Stimulated activated CD4-positive, alpha-beta T cell treated with anti-CD3 and anti-CD28 coated beads, Interleukin-12 subunit alpha, Interleukin-12 subunit beta, amount 100 ng/mL, for 24 hours (primary cell): ENCODE results near the gene DNASE1L1.

Source experiments
- DNase-seq, 2 experiments: peaks; one replicate each; pipeline ENCODE4 v3.0.0-alpha.2; 2020; ENCODE audit warnings: low read depth in 2 of 2

DNASE1L1 gene, protein sequence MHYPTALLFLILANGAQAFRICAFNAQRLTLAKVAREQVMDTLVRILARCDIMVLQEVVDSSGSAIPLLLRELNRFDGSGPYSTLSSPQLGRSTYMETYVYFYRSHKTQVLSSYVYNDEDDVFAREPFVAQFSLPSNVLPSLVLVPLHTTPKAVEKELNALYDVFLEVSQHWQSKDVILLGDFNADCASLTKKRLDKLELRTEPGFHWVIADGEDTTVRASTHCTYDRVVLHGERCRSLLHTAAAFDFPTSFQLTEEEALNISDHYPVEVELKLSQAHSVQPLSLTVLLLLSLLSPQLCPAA

DNA sequence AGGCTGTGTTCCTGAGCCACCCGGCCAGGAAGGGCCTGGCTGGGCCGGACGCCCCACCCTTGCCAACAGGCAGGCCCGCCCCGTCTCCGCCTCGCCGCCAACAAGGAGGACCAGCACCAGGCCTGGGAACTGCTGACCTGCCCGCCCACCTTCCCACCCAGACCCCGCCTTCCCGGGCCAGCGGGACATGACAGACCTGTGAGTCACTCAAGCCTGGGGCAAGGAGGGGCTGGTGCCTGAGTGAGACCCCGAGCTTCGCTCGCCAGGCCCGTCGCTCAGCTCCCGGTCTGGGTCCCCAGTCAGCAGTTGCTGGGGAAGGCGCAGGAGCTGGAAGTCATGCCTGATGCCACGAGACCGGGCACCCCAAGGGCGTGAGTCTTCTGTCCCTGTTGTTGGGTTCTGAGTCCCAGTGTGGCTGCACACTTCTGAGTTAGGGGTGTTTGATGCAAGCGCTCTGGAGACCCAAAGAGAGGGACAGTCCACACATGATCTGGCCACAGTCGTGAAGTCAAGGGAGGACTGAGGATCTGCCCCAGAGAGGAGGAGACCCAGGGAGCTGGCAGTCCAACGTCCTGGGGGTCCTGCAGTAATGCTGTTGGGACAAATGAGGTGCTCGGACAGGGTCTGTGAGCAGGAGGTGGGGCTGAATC is at the start of gene DNASE1L1:
DNASE1L1 (minus strand) TSS at position 33 of the 650 bp plus-strand sequence. CDS start 3,686 bp downstream, outside the sequence.
- DNase-seq = no peak

DNA sequence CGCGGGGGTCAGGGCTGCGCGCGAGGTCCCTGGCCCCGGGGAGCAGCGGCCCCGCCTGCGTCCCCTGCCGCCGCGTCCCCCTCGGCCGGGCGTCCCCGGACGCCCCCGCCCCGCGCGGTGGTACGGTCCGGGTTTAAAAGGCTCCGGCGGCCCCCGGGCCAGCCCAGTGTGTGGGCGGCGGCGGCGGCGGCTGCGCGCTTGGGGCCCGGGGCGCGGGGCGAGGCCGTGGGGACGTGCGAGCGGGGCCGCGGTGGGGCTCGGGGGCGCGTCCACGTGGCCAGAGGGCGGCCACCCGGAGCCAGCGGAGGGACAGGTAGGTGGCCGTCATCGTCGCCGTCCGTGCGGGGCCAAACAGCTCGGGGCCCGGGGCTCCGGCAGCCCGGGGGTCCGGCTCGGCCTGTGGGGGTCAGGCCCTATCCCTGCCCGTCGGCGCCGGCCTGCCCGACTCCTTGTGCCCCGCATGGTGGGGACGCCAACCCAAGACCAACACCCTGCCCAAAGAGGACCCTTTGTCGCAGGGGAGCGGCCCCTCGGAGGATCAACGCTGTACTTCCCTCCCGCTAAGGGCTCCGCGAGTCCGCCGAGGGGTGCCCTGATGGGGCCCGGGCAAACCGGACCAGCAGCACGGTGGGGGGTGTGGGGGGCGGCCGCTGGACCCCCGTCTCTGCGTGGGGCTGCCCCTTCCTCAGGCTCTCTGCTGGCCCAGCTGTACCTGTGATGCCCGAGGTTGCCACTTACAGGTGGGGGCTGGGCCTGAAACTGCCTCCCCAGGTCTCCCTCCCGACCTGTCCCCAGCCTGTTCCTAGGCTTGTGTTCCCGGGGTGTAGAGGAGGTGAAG is 49.3 kb upstream of the DNASE1L1 start, which contains the start of gene PLXNA3:
PLXNA3 (plus strand) TSS at position 166 of the 838 bp plus-strand sequence. CDS start 1,903 bp downstream, outside the sequence.
- no peak for DNase-seq

DNA sequence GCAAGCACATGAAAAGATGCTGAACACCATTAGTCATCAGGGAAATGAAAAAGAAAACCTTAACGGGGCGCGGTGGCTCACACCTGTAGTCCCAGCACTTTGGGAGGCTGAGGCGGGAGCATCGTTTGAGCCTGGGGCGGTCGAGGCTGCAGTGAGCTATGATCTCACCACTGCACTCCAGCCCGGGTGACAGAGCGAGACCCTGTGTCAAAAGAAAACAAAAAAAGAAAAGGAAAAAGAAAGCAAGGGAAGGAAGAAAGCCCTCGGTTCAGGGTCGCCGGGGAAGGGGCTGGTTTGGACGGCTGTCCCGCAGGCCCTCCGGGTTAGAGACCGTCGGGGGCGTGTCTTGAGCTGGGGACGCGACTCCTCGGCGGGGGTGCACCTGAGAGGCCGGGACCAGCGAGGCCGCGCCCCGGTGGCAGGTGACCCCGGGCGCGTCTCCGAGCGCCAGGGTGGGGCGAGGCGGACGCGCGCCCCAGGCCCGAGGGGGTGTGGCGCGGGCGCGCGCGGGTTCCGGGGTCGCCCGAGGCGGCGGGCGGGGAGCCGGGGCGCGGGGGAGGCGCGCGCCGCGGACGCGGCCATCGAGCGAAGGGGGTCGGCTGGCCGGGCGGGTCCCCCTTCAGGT is 48.5 kb upstream of the DNASE1L1 start:
- DNase-seq = no peak

DNA sequence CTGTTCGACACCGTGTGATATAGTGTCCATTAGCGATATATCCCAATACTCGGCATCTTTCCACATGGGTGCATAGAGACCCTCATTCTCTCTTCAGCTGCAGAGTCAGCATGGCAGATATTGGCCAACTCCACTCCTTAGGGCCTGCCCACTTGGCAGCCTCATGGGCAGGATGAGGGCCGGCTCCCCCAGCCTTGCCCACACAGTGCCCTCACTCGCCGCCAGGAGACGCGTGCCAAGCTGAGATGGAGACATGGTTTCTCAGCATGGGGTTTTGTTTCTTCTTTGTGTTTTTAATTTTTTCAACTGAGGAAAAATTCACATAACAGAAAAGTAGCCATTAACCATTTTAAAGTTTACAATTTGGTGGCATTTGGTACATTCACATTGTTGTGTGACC is 43.8 kb upstream of the DNASE1L1 start:
- DNase-seq = no peak

DNA sequence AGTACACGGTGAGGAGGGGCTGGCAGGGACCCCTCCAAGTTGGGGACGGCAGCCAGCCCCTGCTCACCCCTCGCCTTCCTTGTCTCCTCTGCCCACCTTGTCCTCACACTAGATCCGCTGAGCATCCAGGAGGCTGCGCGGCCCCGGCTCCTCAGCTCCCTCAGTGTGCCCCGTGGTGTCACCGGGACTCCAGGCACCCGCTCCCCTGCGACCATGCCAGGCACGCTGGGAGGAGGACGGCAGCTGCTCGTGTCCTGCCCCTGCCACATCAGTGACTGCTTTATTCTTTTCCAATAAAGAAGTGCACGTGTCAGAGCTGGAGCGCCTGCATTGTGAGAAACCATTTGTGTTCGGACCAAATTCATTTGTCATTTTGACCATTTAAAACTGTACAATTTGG is 41.3 kb upstream of the DNASE1L1 start:
- no peak for DNase-seq

DNA sequence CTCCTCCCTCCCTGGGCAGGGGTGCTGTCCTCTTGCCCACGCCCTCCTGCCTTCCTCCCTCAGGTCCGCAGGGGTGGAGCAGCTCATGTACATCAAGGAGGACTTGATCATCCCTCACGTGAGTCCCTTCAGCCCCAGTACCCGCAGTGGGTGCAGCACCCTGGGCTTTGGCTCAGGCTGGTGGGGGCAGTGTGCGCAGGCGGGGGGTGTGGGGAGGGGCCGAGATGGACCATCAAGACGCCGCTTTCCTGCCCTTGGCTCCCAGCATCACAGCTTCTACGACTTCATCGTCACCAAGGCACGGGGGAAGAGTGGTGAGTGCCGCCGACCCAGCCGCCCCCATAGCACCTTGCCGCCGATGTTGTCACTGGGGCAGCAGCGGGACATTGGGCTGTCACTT is 40.6 kb upstream of the DNASE1L1 start:
- DNase-seq = no peak

DNA sequence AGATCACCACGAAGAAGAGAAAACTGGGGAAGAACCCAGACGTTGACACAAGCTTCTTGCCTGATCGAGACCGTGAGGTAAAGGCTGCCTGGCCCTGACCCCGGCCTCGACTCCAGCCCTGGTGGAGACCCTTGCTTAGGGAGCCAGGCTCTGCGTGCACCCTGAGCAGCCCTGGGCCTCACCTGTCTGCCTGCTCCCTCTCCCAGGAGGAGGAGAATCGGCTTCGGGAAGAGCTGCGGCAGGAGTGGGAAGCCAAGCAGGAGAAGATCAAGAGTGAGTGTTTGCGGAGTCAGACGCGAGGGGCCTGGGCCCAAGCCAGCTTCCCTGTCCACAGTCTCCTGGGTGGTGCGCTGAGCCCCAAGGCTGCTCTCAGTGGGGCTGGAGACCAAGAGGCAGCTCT is 39.4 kb upstream of the DNASE1L1 start:
- no peak for DNase-seq

DNA sequence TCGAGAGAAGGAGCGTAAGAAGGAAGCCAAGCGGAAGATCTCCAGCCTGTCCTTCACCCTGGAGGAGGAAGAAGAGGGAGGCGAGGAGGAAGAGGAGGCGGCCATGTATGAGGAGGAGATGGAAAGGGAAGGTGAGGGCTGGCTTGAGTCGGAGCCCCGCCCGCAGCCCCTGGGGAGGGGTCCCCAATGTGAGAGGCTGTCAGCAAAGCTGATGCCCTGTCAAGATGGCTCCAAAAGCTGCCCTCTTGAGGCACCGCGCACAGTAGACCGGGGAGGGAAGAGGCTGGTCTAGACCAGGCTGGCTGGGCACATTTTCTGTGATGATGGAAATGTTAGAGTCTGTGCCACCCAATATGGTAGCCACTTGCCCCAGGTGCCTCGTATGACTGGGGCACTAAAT is 37.4 kb upstream of the DNASE1L1 start:
- DNase-seq = no peak

DNA sequence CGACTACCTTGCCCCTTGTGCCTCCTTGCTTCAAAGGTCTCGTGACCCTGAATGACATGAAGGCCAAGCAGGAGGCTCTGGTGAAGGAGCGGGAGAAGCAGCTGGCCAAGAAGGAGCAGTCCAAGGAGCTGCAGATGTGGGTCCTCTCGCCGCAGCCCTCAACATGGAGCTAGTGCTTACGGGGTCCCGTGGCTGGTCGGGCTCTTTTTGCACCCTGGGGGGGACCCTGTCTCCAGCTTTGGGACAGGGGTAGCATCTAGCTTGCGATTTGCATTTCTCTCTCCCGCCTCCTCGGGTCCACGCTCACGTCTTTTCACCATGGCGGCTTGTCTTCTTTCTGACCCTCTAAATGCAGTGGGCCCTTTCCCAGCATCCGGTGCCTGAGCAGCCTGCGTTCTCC is 36.7 kb upstream of the DNASE1L1 start:
- no peak for DNase-seq

DNA sequence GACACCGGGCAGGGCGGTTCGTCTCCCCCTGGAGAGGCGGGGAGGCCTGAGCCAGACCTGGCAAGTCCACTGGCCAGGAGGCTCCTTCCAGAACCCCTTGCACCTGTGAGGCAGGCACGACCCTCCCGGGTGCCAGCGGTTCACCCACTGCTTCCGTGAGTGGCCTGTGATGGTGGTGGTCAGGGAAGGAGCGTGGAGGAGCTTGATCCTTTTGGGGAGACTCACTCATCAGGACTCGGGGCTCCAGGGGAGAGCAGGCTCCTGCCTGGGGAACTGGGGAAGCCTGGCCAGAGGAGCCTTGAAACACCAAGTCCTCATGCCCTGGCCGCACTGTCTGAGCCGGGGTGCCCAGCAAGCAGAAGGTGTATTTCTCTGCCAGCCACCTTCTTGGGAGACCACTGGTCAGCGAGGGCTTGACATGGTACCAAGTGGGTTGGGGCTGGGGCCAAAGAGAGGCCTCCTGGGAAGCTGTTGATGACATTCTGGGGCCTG is 35.7 kb upstream of the DNASE1L1 start:
- no peak for DNase-seq

DNA sequence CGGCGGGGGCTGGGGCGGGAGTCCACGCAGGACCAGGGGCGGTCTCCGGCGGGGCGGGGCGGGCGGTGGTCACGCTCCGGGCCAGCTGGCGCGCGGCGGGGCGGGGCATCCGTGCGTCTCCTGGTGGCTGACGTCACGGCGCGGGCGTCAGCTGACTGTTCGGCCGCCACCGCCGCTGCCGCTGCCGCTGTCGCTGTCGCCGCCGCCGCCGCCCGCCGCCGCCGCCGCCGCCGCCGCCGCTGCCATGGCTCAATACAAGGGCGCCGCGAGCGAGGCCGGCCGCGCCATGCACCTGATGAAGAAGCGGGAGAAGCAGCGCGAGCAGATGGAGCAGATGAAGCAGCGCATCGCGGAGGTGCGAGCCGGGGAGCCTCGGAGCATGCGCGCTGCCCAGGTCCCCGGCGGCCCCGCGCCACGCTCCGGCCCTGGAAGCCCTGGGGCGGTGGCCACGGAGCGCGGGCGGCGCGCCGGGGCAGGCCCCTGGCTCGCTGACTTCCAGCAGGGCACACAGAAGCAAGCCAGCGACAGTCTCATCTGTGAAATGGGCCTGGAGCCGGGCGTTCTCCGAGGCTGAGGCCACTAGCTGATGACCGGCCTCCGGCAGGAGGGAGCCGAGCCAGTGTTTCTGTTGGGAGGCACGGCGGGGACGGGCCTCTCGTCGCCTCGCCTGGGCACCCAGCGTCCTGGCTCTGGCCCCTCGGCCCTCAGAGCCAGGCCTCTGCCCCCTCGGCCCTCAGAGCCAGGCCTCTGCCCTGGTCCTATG is 35.1 kb upstream of the DNASE1L1 start, which contains the start of gene FAM50A:
FAM50A (plus strand) TSS at position 150 of the 763 bp plus-strand sequence; CDS start at position 245, 95 bp downstream.
- DNase-seq = peak; percentile 51 to 64

DNA sequence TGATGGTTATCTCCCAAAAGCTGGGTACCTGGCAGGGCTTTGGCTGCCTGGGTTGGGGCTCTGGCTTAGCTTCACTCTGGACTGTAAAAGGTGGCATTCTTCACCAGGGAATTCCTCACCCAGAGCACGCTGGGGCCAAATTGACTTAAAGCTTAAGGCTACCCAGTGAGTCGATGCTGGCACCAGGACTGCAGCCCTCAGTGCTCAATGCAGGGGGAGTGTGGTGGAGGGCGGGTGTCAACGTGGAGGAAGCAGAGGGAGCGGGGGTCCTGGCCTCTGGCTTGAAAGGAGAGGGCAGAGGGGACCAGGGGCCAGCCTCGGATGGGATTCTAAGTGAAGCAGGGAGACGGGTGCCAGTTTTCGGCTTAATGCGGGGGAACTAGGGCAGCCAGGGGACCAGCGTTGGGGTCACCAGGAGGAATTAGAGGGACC is 34.4 kb upstream of the DNASE1L1 start:
- no peak for DNase-seq

DNA sequence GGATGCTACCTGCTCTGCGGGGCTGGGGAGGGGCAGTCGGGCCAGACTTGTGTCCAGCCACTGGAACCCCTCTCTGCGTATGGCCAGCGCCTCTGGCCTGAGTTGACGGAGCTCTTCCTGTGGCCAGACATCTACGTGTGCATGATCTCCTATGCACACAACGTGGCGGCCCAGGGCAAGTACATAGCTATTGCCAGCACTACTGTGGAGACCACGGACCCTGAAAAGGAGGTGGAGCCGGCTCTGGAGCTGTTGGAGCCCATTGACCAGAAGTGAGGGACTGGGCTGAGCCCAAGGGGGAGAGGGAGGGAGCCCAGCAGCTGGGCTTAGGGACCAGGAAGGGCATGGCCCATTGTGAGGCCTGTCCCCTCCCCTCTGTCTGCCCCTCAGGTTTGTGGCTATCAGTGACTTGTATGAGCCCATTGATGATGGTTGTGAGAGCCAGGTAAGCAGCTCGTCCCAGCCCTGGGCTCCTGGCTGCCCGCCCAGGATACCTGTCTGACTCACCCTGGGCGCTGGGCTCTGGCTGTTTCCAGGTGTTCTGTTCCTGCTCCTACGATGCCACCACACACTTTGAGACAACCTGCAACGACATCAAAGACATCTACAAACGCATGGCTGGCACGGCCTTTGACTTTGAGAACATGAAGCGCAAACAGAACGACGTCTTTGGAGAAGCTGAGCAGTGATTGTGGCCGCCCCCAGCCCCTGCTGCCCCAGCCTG is 33.1 kb upstream of the DNASE1L1 start:
- no peak for DNase-seq

DNA sequence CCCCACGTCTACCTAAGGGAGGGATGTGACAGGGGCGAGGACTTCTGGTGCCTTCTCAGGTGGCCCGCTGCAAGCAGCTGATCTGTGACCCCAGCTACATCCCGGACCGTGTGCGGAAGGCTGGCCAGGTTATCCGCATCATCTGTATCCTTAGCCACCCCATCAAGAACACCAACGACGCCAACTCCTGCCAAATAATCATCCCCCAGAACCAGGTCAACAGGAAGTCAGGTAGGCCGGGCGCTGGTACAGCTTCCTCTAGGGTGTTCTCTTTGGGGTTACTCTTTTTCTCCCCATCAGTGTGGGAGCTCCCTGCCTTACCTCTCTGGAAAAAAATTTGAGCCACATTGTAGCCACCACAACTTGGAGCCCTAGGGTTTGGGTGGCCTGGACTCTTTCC is 32.5 kb upstream of the DNASE1L1 start:
- no peak for DNase-seq

DNA sequence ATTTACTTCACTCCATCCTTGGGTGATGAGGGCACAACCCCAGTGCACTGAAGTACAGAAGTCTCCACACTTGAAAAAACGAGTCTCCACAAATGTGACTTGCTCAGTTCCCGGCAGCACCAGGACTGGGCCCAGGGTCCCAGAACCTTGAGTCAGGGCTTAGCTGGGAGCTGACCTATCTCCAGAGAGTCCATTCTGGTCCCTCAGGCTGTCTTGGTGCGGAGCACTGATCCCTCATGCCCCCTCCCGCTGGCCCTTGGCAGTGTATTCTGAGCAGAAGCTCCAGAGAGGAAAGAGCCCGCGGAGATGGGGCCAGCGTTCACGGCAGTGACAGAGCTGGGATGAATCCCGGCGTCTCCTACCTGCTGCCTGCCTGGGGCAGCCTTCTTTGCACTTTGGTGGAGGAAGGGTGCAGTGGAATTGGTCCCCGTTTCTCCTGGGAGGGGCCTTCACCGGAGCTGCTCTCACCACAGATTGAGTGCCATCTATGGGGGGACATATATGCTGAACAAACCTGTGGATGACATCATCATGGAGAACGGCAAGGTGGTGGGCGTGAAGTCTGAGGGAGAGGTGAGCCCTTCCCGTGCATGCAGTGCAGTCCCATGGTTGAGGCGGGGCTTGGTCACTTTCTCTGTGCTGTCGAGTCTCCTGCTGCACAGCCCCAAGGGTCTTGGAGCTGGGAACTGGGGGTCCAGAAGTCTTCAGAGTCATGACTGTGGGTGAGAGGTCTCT is 31.7 kb upstream of the DNASE1L1 start:
- DNase-seq = no peak

DNA sequence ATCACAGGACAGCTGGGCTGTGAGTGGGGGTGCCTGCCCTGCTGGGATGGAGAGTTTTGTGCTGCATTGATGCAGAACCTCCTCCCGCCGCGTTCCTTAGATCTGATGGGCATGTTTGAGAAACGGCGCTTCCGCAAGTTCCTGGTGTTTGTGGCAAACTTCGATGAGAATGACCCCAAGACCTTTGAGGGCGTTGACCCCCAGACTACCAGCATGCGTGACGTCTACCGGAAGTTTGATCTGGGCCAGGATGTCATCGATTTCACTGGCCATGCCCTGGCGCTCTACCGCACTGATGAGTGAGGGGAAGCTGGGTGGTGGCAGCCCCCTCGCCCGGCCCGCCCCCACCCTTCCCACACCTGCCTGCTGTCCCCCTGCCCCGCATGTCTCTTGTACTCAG is 30.8 kb upstream of the DNASE1L1 start:
- no peak for DNase-seq

DNA sequence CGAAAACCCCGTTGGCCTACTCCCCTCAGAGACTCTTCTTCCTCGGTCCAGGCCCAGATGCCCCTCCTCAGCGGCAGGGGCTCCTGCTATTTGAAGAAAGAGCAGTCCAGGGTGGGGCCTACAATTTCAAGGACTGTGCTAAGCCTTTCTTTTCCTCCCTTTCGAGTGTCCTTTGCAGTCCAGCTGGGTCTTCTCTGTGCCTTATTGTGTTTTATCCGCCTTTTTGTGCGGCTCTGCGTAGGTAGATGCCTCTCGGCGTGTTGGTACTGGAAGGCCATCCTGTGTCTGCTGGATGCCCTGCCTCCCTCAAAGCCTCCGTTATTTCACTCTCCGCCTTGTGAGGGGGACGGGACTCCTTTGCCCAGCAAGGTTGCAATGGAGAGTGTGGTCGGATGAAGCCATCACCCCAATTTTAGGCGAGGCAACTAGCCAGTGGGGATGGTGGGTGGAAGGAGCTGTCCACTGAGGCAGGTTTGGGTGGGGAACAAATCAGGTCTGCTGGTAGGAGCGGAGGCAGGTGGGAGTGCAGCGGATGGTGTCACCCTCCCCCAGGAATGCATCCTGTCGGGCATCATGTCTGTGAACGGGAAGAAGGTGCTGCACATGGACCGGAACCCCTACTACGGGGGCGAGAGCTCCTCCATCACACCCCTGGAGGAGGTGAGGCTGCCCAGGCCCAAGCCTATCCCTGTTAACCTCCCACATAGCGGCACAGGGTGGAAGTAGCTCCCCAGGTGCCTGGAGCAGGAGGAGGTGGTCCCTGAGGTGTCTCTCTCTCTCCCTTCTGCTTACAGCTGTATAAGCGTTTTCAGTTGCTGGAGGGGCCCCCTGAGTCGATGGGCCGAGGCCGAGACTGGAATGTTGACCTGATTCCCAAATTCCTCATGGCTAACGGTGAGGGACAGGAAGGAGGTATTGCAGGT is 29.2 kb upstream of the DNASE1L1 start:
- no peak for DNase-seq

DNA sequence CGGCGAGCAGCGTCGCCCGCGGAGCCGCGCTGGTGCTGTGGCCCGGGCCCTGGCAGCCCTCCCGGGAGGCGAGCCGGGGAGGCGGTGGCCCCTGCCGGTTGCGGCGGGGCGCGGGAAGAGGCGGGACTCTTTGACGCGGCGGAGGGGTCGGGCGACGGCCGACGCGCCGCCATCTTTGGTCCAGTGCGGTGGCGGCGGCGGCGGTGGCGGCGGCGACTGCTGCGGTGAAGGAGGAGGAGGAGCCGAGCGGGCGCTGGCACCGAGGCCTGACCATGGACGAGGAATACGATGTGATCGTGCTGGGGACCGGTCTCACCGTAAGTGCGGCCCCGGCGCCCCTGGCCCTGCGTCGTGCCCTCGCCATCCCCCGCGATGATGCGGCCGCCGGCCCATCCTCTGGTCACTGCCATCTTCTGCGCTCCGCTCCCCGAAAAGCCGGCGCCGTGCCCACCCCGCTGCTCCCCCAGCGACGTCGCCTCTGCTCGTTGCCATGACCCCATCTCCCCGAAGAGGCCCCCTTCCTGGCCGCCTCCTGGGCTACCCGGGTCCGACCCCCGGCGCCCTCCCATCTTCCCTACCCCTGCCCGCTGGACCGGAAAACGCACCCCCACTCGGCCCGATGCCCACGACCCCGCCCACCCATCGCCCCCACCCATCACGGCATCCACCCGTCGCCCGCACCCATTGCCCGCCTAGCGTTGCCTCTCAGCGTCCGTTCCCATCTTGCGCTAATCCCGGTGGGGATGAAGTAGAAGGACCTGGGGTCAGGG is 28.1 kb upstream of the DNASE1L1 start, which contains the start of gene GDI1:
GDI1 (plus strand) TSS at position 172 of the 770 bp plus-strand sequence; CDS start at position 273, 101 bp downstream.
- peak in 1 of 2 experiments; percentile 41 for DNase-seq
